Measurements from ENCODE around the gene CKAP5.

DNA sequence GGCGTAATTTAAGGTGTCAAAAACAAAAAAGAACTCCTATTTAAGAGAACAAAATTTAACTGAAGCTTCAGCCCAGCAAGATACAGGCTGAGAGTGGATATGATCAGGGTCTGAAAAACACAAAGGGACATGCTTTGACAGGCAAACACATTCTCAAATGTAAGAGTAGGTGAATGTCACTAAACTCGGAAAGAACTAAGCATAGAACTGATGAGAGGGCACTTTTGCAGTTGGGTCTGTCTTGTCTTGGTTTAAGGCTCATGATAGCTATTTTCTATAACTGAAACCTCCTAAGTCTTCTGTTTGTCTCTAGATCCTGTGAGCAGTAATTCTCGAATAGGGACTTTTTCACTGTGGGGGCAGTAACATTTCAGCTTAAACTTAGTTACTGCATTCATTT, 100.1 kb downstream of the CKAP5 start:
- TF ChIP-seq, protein P1, sequence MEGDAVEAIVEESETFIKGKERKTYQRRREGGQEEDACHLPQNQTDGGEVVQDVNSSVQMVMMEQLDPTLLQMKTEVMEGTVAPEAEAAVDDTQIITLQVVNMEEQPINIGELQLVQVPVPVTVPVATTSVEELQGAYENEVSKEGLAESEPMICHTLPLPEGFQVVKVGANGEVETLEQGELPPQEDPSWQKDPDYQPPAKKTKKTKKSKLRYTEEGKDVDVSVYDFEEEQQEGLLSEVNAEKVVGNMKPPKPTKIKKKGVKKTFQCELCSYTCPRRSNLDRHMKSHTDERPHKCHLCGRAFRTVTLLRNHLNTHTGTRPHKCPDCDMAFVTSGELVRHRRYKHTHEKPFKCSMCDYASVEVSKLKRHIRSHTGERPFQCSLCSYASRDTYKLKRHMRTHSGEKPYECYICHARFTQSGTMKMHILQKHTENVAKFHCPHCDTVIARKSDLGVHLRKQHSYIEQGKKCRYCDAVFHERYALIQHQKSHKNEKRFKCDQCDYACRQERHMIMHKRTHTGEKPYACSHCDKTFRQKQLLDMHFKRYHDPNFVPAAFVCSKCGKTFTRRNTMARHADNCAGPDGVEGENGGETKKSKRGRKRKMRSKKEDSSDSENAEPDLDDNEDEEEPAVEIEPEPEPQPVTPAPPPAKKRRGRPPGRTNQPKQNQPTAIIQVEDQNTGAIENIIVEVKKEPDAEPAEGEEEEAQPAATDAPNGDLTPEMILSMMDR (IDR thresholded peaks at IDR 0.05; ENCODE audit: insufficient read depth, low read length, poor library complexity, severe bottlenecking) = no peak
- TF ChIP-seq EZH2phosphoT487 (conservative IDR thresholded peaks at IDR 0.05; ENCODE audit: low read length) = no peak

Measured in SU-DHL-6 (cell line).